ENCODE data around the gene GSX1.

DNA sequence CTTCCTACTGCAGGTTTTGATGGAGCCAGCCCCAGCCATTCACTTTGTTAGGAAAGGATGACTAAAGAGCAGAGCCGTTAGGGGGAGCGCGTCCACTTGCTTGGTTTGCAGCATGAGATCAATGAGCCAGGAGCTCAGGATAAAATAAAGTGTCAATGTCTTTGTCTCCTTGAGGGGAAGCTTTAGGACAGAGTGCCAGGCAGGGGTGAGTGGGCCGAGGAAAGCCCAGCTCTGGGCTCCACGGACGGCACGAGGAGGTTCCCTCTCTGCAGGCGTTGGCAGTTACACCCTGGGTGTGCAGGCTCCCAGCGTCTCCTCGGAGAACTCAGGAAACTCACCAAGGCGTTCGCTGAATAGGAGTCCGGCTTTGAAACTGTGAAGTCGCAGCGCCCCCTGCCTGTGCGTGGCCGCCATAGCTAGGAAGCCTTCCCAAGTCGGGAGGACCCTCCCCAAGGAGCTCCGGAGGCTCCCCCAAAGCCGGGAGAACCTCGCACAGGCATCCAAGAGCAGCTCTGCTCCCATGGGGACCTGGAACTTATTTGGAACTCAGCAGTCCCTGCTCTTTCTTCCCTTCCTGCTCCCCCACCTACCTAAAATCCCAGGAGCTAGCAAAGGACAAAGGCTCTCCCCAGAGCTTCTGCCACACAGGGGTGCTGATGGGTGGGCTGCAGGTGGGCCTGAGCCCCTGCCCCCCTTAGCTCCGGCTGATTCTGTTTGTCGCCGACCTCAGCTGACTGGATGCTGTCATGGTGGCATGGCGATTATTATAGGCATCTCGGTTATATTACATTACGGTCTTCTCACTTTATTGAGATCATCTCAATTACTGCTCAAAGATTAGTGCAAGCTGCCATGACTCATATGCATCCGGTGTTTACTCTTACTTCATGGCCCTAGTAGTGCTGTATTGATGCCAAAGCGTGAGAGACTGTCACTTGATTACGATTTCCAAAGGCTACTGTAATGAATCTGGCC is 34.4 kb downstream of the GSX1 start:
- TF ChIP-seq, protein P1, sequence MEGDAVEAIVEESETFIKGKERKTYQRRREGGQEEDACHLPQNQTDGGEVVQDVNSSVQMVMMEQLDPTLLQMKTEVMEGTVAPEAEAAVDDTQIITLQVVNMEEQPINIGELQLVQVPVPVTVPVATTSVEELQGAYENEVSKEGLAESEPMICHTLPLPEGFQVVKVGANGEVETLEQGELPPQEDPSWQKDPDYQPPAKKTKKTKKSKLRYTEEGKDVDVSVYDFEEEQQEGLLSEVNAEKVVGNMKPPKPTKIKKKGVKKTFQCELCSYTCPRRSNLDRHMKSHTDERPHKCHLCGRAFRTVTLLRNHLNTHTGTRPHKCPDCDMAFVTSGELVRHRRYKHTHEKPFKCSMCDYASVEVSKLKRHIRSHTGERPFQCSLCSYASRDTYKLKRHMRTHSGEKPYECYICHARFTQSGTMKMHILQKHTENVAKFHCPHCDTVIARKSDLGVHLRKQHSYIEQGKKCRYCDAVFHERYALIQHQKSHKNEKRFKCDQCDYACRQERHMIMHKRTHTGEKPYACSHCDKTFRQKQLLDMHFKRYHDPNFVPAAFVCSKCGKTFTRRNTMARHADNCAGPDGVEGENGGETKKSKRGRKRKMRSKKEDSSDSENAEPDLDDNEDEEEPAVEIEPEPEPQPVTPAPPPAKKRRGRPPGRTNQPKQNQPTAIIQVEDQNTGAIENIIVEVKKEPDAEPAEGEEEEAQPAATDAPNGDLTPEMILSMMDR (conservative IDR thresholded peaks at IDR 0.05; ENCODE audit: low read depth, low read length) = peak; percentile 92
- TF ChIP-seq BHLHE40 (IDR thresholded peaks at IDR 0.05; ENCODE audit: low read depth, low read length) = peak; percentile 20; the same call in 1 of the 2 replicates
- TF ChIP-seq, protein P2, sequence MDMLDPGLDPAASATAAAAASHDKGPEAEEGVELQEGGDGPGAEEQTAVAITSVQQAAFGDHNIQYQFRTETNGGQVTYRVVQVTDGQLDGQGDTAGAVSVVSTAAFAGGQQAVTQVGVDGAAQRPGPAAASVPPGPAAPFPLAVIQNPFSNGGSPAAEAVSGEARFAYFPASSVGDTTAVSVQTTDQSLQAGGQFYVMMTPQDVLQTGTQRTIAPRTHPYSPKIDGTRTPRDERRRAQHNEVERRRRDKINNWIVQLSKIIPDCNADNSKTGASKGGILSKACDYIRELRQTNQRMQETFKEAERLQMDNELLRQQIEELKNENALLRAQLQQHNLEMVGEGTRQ (IDR thresholded peaks at IDR 0.05; ENCODE audit: low read depth, low read length) = no peak
- TF ChIP-seq MAFK (IDR thresholded peaks at IDR 0.05; ENCODE audit: low read depth, low read length) = no peak

Data from IMR-90 (cell line).